ENCODE measurements around the gene PPP1R37. TPM values are rescaled to one million over a fixed set of nuclear protein-coding genes. Genes with fewer than 3 reads are reported as not detected.

The PPP1R37 gene
- total RNA-seq = 43.9 and 53.6 TPM in 2 replicates

- Histone ChIP-seq H3K79me2 (ENCODE audit: insufficient read depth, low read length) (peaks cover 62% of the 10 kb centered on the region), H3K4me2 (ENCODE audit: insufficient read depth, low read length) (peak within 1 kb of the TSS; percentile 97), H3K4me1 (ENCODE audit: insufficient read depth, low read length) (peaks cover 32% of the 10 kb centered on the region), H3K27ac (ENCODE audit: low read depth, low read length) (peak within 1 kb of the TSS; percentile 96), H2AFZ (ENCODE audit: low read length) (peak within 1 kb of the TSS; percentile 91), H3K9me3 (ENCODE audit: low read depth, low read length) (no peaks in the 10 kb centered on the region), H4K20me1 (ENCODE audit: insufficient read depth, low read length) (peaks cover 43% of the 10 kb centered on the region), H3K27me3 (ENCODE audit: insufficient read depth, low read length) (no peaks in the 10 kb centered on the region), H3K36me3 (ENCODE audit: insufficient read depth, low read length) (peaks cover 15% of the 10 kb centered on the region), H3K4me3 (ENCODE audit: insufficient read depth, low read length) (peak within 1 kb of the TSS; percentile 99)
- peak; percentile 99 for DNase-seq (ENCODE audit: insufficient read length, low spot score, missing footprints)
- peak; percentile 8 for TF ChIP-seq CTCF (IDR thresholded peaks at IDR 0.05; ENCODE audit: extremely low read depth, low read depth, low read length)
Observed at GRCh38 chr19:45092747-45093678, at the start of gene PPP1R37. TSS of gene PPP1R37 (plus strand) at chr19:45093179. CDS start at chr19:45093326, 147 bp downstream.

GRCh38 chr19:45045671-45046353 is 47.2 kb upstream of the PPP1R37 start:
- Histone ChIP-seq H3K4me1 (ENCODE audit: insufficient read depth, low read length) (no peaks in the 10 kb centered on the region), H3K4me3 (ENCODE audit: insufficient read depth, low read length) (no peak overlapping the region), H3K9me3 (ENCODE audit: low read depth, low read length) (no peaks in the 10 kb centered on the region), H3K4me2 (ENCODE audit: insufficient read depth, low read length) (no peak overlapping the region), H3K27me3 (ENCODE audit: insufficient read depth, low read length) (no peaks in the 10 kb centered on the region), H3K36me3 (ENCODE audit: insufficient read depth, low read length) (peaks cover 48% of the 10 kb centered on the region), H3K27ac (ENCODE audit: low read depth, low read length) (no peak overlapping the region), H3K79me2 (ENCODE audit: insufficient read depth, low read length) (peaks cover 96% of the 10 kb centered on the region), H4K20me1 (ENCODE audit: insufficient read depth, low read length) (peaks cover 52% of the 10 kb centered on the region), H2AFZ (ENCODE audit: low read length) (no peak overlapping the region)
- no peak for TF ChIP-seq CTCF (IDR thresholded peaks at IDR 0.05; ENCODE audit: extremely low read depth, low read depth, low read length)
- no peak for DNase-seq (ENCODE audit: insufficient read length, low spot score, missing footprints)

- TF ChIP-seq CTCF (IDR thresholded peaks at IDR 0.05; ENCODE audit: extremely low read depth, low read depth, low read length) = no peak
- Histone ChIP-seq H3K4me3 (ENCODE audit: insufficient read depth, low read length) (no peak overlapping the region), H3K4me1 (ENCODE audit: insufficient read depth, low read length) (no peaks in the 10 kb centered on the region), H4K20me1 (ENCODE audit: insufficient read depth, low read length) (peaks cover 54% of the 10 kb centered on the region), H3K4me2 (ENCODE audit: insufficient read depth, low read length) (no peak overlapping the region), H3K36me3 (ENCODE audit: insufficient read depth, low read length) (peaks cover 43% of the 10 kb centered on the region), H3K9me3 (ENCODE audit: low read depth, low read length) (no peaks in the 10 kb centered on the region), H3K27ac (ENCODE audit: low read depth, low read length) (no peak overlapping the region), H3K27me3 (ENCODE audit: insufficient read depth, low read length) (no peaks in the 10 kb centered on the region), H3K79me2 (ENCODE audit: insufficient read depth, low read length) (peaks cover 96% of the 10 kb centered on the region), H2AFZ (ENCODE audit: low read length) (no peak overlapping the region)
- DNase-seq (ENCODE audit: insufficient read length, low spot score, missing footprints) = no peak
Observed at GRCh38 chr19:45046355-45046754, 46.6 kb upstream of the PPP1R37 start.

Measured in osteoblast (primary cell).